Left renal pelvis (tissue), 4 donors: ENCODE results near the gene SLC22A14. TPM values are rescaled to one million over a fixed set of nuclear protein-coding genes. Genes with fewer than 3 reads are reported as not detected.

Experiments used
- polyA plus RNA-seq, 4 donors: library from polyadenylated mRNA; unstranded; fragments of 120-200 nt; gene quantifications; one replicate each; pipeline ENCODE4 v1.2.1, GENCODE V29; 2013; ENCODE audit not compliant: insufficient read length in 4 of 4

SLC22A14 gene
- polyA plus RNA-seq, 4 donors, result 0.10 to 0.78 (median 0.44) TPM

Other genes with a start within 250 kb of the SLC22A14 start
- 1 to 10 TPM in 2 of 4 donors, under 1 TPM in 2; 0.75 to 1.8 (median 1.0) TPM for gene DLEC1, start 243.1 kb upstream of the SLC22A14 start, polyA plus RNA-seq
- gene ACAA1, start 145.2 kb upstream of the SLC22A14 start, polyA plus RNA-seq, result 100 to 1,000 TPM in 2 of 4 donors, 10 to 100 TPM in 2; 42.3 to 142 (median 114) TPM
- gene MYD88, start 143.6 kb upstream of the SLC22A14 start, polyA plus RNA-seq, result 10 to 100 TPM; 24.0 to 29.8 (median 25.7) TPM
- 10 to 100 TPM; 33.5 to 56.5 (median 46.8) TPM for gene OXSR1, start 116.8 kb upstream of the SLC22A14 start, polyA plus RNA-seq
- gene SLC22A13, start 16.5 kb upstream of the SLC22A14 start, polyA plus RNA-seq, result 1 to 10 TPM in 3 of 4 donors, under 1 TPM in 1; 0.12 to 3.8 (median 2.1) TPM
- gene XYLB, start 64.5 kb downstream of the SLC22A14 start, polyA plus RNA-seq, result 10 to 100 TPM in 2 of 4 donors, 1 to 10 TPM in 2; 5.2 to 14.0 (median 9.4) TPM
- 10 to 100 TPM in 3 of 4 donors, 1 to 10 TPM in 1; 6.8 to 21.2 (median 16.7) TPM for gene ACVR2B, start 171.6 kb downstream of the SLC22A14 start, polyA plus RNA-seq
- 10 to 100 TPM; 14.1 to 18.0 (median 15.5) TPM for gene EXOG, start 214.0 kb downstream of the SLC22A14 start, polyA plus RNA-seq